Amygdala (tissue), 56 donors: ENCODE results near the gene CPLX1.
A peak's percentile ranks its signal among the peaks of the same experiment; 100 is the strongest.

Experiments
- DNase-seq, 56 donors: peaks; one replicate each; lab custom pipeline; 2025; lab: John Stamatoyannopoulos, UW

CPLX1 gene

GRCh38 chr4:794900-795725 is 30.8 kb downstream of the CPLX1 start:
- no peak for DNase-seq

- DNase-seq = no peak
Measured at GRCh38 chr4:793941-794621, 31.8 kb downstream of the CPLX1 start.

GRCh38 chr4:793093-793861 is 32.7 kb downstream of the CPLX1 start:
- DNase-seq = no peak

- DNase-seq = no peak
Measured at GRCh38 chr4:792626-793092, 33.3 kb downstream of the CPLX1 start.

- DNase-seq = peak in 1 of 56 donors; percentile 28
Measured at GRCh38 chr4:791898-792625, 33.9 kb downstream of the CPLX1 start.

GRCh38 chr4:791252-791897 is 34.6 kb downstream of the CPLX1 start:
- DNase-seq = no peak

GRCh38 chr4:790466-790820 is 35.5 kb downstream of the CPLX1 start:
- DNase-seq = no peak

GRCh38 chr4:789571-790465 is 36.1 kb downstream of the CPLX1 start:
- DNase-seq = no peak

GRCh38 chr4:788636-789297 is 37.2 kb downstream of the CPLX1 start:
- no peak for DNase-seq

- no peak for DNase-seq
Measured at GRCh38 chr4:788006-788635, 37.8 kb downstream of the CPLX1 start.

- no peak for DNase-seq
Measured at GRCh38 chr4:787561-787981, 38.4 kb downstream of the CPLX1 start.

GRCh38 chr4:786861-787300 is 39.0 kb downstream of the CPLX1 start:
- no peak for DNase-seq

GRCh38 chr4:786074-786741 is 39.7 kb downstream of the CPLX1 start:
- no peak for DNase-seq

- no peak for DNase-seq
Measured at GRCh38 chr4:785332-786073, 40.4 kb downstream of the CPLX1 start.

GRCh38 chr4:784401-785331 is 41.3 kb downstream of the CPLX1 start:
- no peak for DNase-seq
